SK-N-SH (cell line): Measurements from ENCODE around the gene MBD4.
"Not testable (repeated sequence)": the region's sequence is repeated elsewhere in the genome, so short reads cannot be mapped to it uniquely, and the experiment has no call there.

Source experiments
- CTCF ChIP-seq: fragments of 200-600 bp; sonication (generic); IDR thresholded peaks from 2 replicates; pipeline ENCODE4 v1.6.1; 2017; ENCODE audit warnings: antibody characterized with exemption, mild to moderate bottlenecking, moderate library complexity
- EP300 ChIP-seq, 2 experiments: IDR thresholded peaks; 2 replicates each; pipeline versions ENCODE4 v1.4.0 to v1.6.1; 2012; ENCODE audit warnings: borderline replicate concordance in 1 of 2, low read depth in 1 of 2, low read length in 1 of 2
- FOSL2 ChIP-seq: IDR thresholded peaks from 2 replicates; pipeline ENCODE4 v1.4.0; 2012; ENCODE audit warnings: low read depth, mild to moderate bottlenecking, moderate library complexity, borderline replicate concordance
- GABPA ChIP-seq: IDR thresholded peaks from 2 replicates; pipeline ENCODE4 v1.4.0; 2012; ENCODE audit warnings: low read depth, mild to moderate bottlenecking
- MAX ChIP-seq: IDR thresholded peaks from 2 replicates; pipeline ENCODE4 v1.4.0; 2012; ENCODE audit warnings: low read depth
- NFIC ChIP-seq: IDR thresholded peaks from 2 replicates; pipeline ENCODE4 v1.4.0; 2012; ENCODE audit warnings: borderline replicate concordance
- PBX3 ChIP-seq: IDR thresholded peaks from 2 replicates; pipeline ENCODE4; 2012
- POLR2AphosphoS5 ChIP-seq: IDR thresholded peaks from 2 replicates; pipeline ENCODE4 v1.6.1; 2012; ENCODE audit warnings: low read depth, low read length
- RAD21 ChIP-seq: IDR thresholded peaks from 2 replicates; pipeline ENCODE4 v1.6.1; 2012; ENCODE audit warnings: mild to moderate bottlenecking, low read length
- RFX5 ChIP-seq: IDR thresholded peaks from 2 replicates; pipeline ENCODE4 v1.6.1; 2012; ENCODE audit warnings: mild to moderate bottlenecking, improper control_type of control experiment, low read length
- TAF1 ChIP-seq: IDR thresholded peaks from 2 replicates; pipeline ENCODE4 v1.6.1; 2012; ENCODE audit warnings: low read depth, mild to moderate bottlenecking, low read length, moderate library complexity, borderline replicate concordance
- ZBTB33 ChIP-seq: IDR thresholded peaks from 2 replicates; pipeline ENCODE4 v1.4.0; 2012; ENCODE audit warnings: low read depth, borderline replicate concordance
- TF ChIP-seq, protein P1 (sequence below): IDR thresholded peaks from 2 replicates; pipeline ENCODE4 v1.6.1; 2012; ENCODE audit warnings: mild to moderate bottlenecking, low read depth, low read length, moderate library complexity
- TF ChIP-seq, protein P2 (sequence below): fragments of 150-350 bp; IDR thresholded peaks from 2 replicates; pipeline ENCODE4 v1.6.1; 2017; ENCODE audit warnings: antibody characterized with exemption, low read length, low read depth, borderline replicate concordance

DNA sequence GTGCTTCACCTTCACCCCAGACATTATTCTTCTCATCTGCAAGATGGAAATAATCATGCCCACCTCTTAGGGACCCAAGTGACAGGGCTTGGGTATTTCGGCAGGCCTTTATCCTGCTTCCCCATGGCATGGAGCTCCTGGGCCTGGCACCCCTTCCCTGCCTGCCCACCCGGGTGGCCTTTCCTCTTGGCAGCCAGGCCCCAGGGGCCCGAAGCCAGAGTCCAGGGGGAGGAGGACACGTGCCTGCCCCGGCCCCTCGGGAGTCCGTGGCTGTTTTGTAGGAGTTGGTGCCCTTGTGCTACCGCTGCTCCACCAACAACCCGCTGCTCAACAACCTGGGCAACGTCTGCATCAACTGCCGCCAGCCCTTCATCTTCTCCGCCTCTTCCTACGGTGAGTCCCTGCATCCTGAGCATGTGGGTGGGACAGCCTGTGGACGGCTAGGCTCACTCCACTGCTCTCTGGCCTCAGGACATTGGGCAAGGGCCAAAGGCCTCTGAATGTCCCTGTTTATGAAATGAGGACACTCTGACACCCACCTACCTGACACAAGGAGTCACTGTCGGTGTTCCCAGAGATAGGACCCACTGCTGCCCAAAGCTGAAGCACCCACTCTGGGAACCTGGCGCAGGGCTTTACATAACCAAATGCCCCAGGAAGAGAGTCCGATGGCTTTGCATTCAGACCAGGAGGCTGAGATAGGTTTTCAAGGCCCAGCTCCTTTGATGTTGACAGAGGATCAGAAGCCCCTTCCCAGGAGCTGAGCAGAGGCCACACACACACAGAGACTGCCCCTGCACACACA lies 45.8 kb downstream of the MBD4 start:
- TF ChIP-seq CTCF; TAF1; MAX; EP300 (IDR thresholded peaks at IDR 0.05; ENCODE audit: borderline replicate concordance in 1 of 2, low read depth in 1 of 2, low read length in 1 of 2); ZBTB33; RFX5; GABPA; PBX3; NFIC; FOSL2; RAD21; POLR2AphosphoS5: not testable (repeated sequence)
- TF ChIP-seq, protein P1, sequence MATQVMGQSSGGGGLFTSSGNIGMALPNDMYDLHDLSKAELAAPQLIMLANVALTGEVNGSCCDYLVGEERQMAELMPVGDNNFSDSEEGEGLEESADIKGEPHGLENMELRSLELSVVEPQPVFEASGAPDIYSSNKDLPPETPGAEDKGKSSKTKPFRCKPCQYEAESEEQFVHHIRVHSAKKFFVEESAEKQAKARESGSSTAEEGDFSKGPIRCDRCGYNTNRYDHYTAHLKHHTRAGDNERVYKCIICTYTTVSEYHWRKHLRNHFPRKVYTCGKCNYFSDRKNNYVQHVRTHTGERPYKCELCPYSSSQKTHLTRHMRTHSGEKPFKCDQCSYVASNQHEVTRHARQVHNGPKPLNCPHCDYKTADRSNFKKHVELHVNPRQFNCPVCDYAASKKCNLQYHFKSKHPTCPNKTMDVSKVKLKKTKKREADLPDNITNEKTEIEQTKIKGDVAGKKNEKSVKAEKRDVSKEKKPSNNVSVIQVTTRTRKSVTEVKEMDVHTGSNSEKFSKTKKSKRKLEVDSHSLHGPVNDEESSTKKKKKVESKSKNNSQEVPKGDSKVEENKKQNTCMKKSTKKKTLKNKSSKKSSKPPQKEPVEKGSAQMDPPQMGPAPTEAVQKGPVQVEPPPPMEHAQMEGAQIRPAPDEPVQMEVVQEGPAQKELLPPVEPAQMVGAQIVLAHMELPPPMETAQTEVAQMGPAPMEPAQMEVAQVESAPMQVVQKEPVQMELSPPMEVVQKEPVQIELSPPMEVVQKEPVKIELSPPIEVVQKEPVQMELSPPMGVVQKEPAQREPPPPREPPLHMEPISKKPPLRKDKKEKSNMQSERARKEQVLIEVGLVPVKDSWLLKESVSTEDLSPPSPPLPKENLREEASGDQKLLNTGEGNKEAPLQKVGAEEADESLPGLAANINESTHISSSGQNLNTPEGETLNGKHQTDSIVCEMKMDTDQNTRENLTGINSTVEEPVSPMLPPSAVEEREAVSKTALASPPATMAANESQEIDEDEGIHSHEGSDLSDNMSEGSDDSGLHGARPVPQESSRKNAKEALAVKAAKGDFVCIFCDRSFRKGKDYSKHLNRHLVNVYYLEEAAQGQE: not testable (repeated sequence)
- TF ChIP-seq, protein P2, sequence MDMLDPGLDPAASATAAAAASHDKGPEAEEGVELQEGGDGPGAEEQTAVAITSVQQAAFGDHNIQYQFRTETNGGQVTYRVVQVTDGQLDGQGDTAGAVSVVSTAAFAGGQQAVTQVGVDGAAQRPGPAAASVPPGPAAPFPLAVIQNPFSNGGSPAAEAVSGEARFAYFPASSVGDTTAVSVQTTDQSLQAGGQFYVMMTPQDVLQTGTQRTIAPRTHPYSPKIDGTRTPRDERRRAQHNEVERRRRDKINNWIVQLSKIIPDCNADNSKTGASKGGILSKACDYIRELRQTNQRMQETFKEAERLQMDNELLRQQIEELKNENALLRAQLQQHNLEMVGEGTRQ: not testable (repeated sequence)
